ENCODE measurements around the gene HEMK1.

DNA sequence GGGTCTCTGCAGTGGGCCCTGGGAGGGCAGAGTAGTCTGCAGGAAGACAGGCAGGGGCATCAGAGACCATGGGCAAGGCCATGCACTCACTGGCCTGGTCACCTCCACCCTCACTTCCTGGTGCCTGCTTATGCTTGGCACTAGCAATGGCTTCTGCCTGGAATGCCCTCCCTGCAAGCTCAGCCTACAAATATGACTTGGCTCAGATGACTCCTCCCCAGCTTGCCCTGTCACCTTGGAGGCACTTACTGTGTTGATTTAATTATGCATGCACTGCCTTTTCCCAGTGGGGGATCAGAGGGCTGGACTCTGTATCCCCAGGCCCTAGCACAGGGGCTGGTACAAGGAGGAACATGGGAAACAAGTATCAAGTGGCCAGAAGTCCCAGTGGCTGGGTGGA lies 9.6 kb upstream of the HEMK1 start:
- TF ChIP-seq ZNF671 (CRISPR knock-in tag; IDR thresholded peaks at IDR 0.05) (no peak), CTCF (IDR thresholded peaks at IDR 0.05) (no peak)
- TF ChIP-seq, protein P1, sequence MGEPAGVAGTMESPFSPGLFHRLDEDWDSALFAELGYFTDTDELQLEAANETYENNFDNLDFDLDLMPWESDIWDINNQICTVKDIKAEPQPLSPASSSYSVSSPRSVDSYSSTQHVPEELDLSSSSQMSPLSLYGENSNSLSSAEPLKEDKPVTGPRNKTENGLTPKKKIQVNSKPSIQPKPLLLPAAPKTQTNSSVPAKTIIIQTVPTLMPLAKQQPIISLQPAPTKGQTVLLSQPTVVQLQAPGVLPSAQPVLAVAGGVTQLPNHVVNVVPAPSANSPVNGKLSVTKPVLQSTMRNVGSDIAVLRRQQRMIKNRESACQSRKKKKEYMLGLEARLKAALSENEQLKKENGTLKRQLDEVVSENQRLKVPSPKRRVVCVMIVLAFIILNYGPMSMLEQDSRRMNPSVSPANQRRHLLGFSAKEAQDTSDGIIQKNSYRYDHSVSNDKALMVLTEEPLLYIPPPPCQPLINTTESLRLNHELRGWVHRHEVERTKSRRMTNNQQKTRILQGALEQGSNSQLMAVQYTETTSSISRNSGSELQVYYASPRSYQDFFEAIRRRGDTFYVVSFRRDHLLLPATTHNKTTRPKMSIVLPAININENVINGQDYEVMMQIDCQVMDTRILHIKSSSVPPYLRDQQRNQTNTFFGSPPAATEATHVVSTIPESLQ (CRISPR knock-in tag; IDR thresholded peaks at IDR 0.05) = no peak
